Gastroesophageal sphincter (tissue), 4 donors: ENCODE results near the gene MCTP1. TPM values are rescaled to one million over a fixed set of nuclear protein-coding genes. Genes with fewer than 3 reads are reported as not detected.

Experiments
- ATAC-seq: fragments of 150-250 bp; one replicate; pipeline ENCODE4 v1.9.1; 2016; ENCODE audit warnings: mild to moderate bottlenecking, moderate library complexity
- H3K27ac ChIP-seq, 4 donors: fragments of 200-600 bp; sonication (generic) in 3 of 4; 1 replicate in 3 of 4; 2 replicates in 1 of 4; pipeline ENCODE4 v1.5.1; 2016 to 2019
- H3K27me3 ChIP-seq: fragments of 200-600 bp; sonication (generic); one replicate; pipeline ENCODE4 v1.5.1; 2019
- H3K36me3 ChIP-seq, 2 donors: fragments of 200-600 bp; sonication (generic); one replicate each; pipeline ENCODE4 v1.5.1; 2019; ENCODE audit warnings: control low read depth in 1 of 2
- H3K4me1 ChIP-seq, 3 donors: fragments of 200-600 bp; sonication (generic); 1 replicate in 2 of 3; 2 replicates in 1 of 3; pipeline ENCODE4 v1.5.1; 2016 to 2019; ENCODE audit warnings: control low read depth in 2 of 3
- H3K4me3 ChIP-seq, 2 donors: fragments of 200-600 bp; sonication (generic); one replicate each; pipeline ENCODE4 v1.5.1; 2019; ENCODE audit warnings: mild to moderate bottlenecking in 1 of 2, moderate library complexity in 1 of 2
- H3K9me3 ChIP-seq, 3 donors: fragments of 200-600 bp; sonication (generic); one replicate each; pipeline ENCODE4 v1.5.1; 2017 to 2019; ENCODE audit warnings: control low read depth in 2 of 3
- CTCF ChIP-seq, 4 experiments: fragments of 200-600 bp in 2 of 4; fragments of 450-650 bp in 2 of 4; sonication (generic) in 1 of 4; IDR thresholded peaks; one replicate each; pipeline ENCODE4 v1.5.1; 2017 to 2019; ENCODE audit warnings: antibody characterized with exemption in 4 of 4, mild to moderate bottlenecking in 2 of 4, moderate library complexity in 2 of 4
- EP300 ChIP-seq: sonication (generic); formaldehyde crosslinking; IDR thresholded peaks from one replicate; pipeline ENCODE4 v1.6.1; 2017; ENCODE audit warnings: antibody characterized with exemption, mild to moderate bottlenecking
- POLR2A ChIP-seq, 2 donors: fragments of 450-650 bp; IDR thresholded peaks; one replicate each; pipeline ENCODE4 v1.6.1; 2017; ENCODE audit warnings: antibody characterized with exemption in 2 of 2, mild to moderate bottlenecking in 2 of 2, moderate library complexity in 1 of 2
- POLR2AphosphoS5 ChIP-seq: sonication (generic); formaldehyde crosslinking; IDR thresholded peaks from one replicate; pipeline ENCODE4 v1.6.1; 2017; ENCODE audit warnings: antibody characterized with exemption
- WGBS, 2 donors: methylation state at CpG; one replicate each; pipeline ENCODE4 v1.1.5; 2018; ENCODE audit warnings: low coverage in 1 of 2; 5-methylcytosine and 5-hydroxymethylcytosine counted together
- total RNA-seq, 4 donors: library from RNA; depleted of rRNA; stranded (reverse); fragments of >200 nt; gene quantifications; one replicate each; pipeline ENCODE4 v1.1.0, GENCODE V29; 2016

Gene MCTP1
- total RNA-seq, 4 donors from 2014 or later = 13.5 to 57.6 (median 21.9) TPM

GRCh38 chr5:94908889-94909480 lies 375.9 kb downstream of the MCTP1 start:
- 22 to 39% methylated on average over 2 of the region's 2 CpGs for WGBS, 2 donors
- no peak for ATAC-seq
- H3K27ac ChIP-seq = no peak overlapping the region
- H3K4me1 ChIP-seq = no peaks in the 10 kb centered on the region
- no peak for TF ChIP-seq POLR2A (IDR thresholded peaks at IDR 0.05)
- no peak for TF ChIP-seq EP300
- TF ChIP-seq CTCF (IDR thresholded peaks at IDR 0.05) = peak; percentile 3 to 51 (median 38)
- no peak overlapping the region for H3K4me3 ChIP-seq
- no peaks in the 10 kb centered on the region for H3K9me3 ChIP-seq
- H3K27me3 ChIP-seq = no peaks in the 10 kb centered on the region
- H3K36me3 ChIP-seq = no peaks in the 10 kb centered on the region

DNA sequence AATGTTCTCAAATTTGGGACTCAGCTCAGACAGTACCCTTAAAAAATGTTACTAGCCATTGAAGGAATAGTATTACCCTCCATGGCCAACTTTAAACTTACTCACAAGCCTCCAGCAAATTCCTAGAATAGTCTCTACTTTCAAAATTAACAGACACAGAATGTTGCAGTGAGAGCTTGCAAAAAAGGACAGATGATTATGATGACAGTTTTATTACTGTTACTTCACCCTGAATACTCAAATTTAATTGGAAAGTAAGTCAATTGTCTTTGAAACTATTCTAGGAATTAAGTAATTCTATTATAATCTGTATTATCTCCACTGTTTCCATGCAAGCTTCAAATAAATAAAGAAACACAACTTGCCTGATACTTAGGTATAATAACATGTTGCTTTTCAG lies 378.1 kb downstream of the MCTP1 start:
- Histone ChIP-seq H3K4me1 (no peaks in the 10 kb centered on the region), H3K27me3 (no peaks in the 10 kb centered on the region), H3K36me3 (no peaks in the 10 kb centered on the region), H3K9me3 (no peaks in the 10 kb centered on the region), H3K27ac (no peak overlapping the region), H3K4me3 (no peak overlapping the region)
- TF ChIP-seq EP300 (no peak), POLR2AphosphoS5 (no peak), POLR2A (IDR thresholded peaks at IDR 0.05) (no peak), CTCF (IDR thresholded peaks at IDR 0.05) (no peak)
- ATAC-seq = no peak

- H3K4me3 ChIP-seq = no peak overlapping the region
- no peaks in the 10 kb centered on the region for H3K9me3 ChIP-seq
- no peaks in the 10 kb centered on the region for H3K4me1 ChIP-seq
- no peak for ATAC-seq
- no peak for TF ChIP-seq POLR2A (IDR thresholded peaks at IDR 0.05)
- no peak for TF ChIP-seq POLR2AphosphoS5
- TF ChIP-seq EP300 = no peak
- no peak for TF ChIP-seq CTCF (IDR thresholded peaks at IDR 0.05)
- 47 to 49% methylated on average over 3 of the region's 3 CpGs for WGBS, 2 donors
- no peak overlapping the region for H3K27ac ChIP-seq
- no peaks in the 10 kb centered on the region for H3K36me3 ChIP-seq
- H3K27me3 ChIP-seq = no peaks in the 10 kb centered on the region
Observed at GRCh38 chr5:94903726-94904125, 381.2 kb downstream of the MCTP1 start.

- H3K9me3 ChIP-seq = no peaks in the 10 kb centered on the region
- peak; percentile 79 for ATAC-seq
Observed at GRCh38 chr5:94901191-94901979, 383.5 kb downstream of the MCTP1 start.

More at GRCh38 chr5:94901191-94901979, 383.5 kb downstream of the MCTP1 start:
- Histone ChIP-seq H3K27me3 (no peaks in the 10 kb centered on the region), H3K4me1 (no peaks in the 10 kb centered on the region), H3K27ac (no peak overlapping the region), H3K4me3 (no peak overlapping the region), H3K36me3 (no peaks in the 10 kb centered on the region)
- TF ChIP-seq POLR2A (IDR thresholded peaks at IDR 0.05) (no peak), CTCF (IDR thresholded peaks at IDR 0.05) (no peak), EP300 (no peak), POLR2AphosphoS5 (no peak)
- WGBS, 2 donors = 51 to 57% methylated on average over 4 to 5 of the region's 5 CpGs
